Epithelial cell of esophagus (primary cell): ENCODE measurements around the gene ALK.

ENCODE experiments used
- DNase-seq: peaks from one replicate; pipeline ENCODE4 v3.0.0; 2010; ENCODE audit warnings: low read depth
- H3K4me3 ChIP-seq: 2 replicates; pipeline ENCODE4 v1.5.1; 2011; ENCODE audit warnings: mild to moderate bottlenecking, low read length, control low read depth
- CTCF ChIP-seq: IDR thresholded peaks from 2 replicates; pipeline ENCODE4 v1.5.1; 2011; ENCODE audit warnings: low read depth, mild to moderate bottlenecking, low read length, control low read depth, inconsistent platforms; ENCODE audit not compliant: insufficient read depth; ENCODE audit errors: missing control alignments

Gene ALK

GRCh38 chr2:29767606-29768335 is 153.6 kb downstream of the ALK start:
- no peak for TF ChIP-seq CTCF
- no peak overlapping the region for H3K4me3 ChIP-seq
- no peak for DNase-seq

- no peak overlapping the region for H3K4me3 ChIP-seq
- no peak for TF ChIP-seq CTCF
- peak; percentile 80 for DNase-seq
Observed at GRCh38 chr2:29766191-29766590, 155.2 kb downstream of the ALK start.

DNA sequence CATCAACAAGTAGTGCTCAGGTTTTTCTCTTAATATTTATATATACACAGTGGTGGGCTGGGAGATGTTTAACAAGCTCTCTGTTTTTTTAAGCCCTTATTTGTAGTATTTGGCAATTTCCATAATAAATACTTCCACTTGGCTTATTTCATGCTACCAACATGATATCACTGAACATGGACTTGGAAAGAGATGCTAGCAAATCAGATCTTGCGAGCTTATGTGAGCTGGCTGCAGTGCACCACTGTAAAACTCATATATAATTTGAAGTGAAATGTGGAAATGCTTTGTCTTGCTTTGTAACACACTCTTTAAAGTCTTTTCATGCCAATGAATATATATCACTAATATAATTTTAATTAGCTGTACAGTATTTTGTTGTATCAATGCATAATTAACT is 155.7 kb downstream of the ALK start:
- DNase-seq, result no peak
- TF ChIP-seq CTCF, result no peak
- no peak overlapping the region for H3K4me3 ChIP-seq

DNA sequence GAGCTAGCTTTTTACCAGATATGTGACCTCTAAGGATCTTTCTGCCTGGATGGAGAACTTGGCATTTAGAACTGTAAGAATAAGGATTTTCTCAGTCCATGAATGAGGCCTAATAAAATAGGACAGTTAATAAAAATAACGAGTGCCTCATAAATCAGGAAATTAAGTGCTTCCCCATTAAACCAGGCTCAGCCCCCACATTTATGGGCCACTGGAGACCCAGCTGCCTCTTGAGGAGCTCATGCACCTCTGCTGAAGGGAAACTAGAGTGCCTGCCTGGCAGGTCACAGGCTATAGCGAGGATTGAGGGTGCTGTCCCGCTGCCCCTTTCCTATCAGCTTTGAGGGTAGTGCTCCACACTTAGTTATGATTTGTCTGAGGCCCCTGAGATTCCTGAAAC is 158.0 kb downstream of the ALK start:
- no peak overlapping the region for H3K4me3 ChIP-seq
- no peak for DNase-seq
- no peak for TF ChIP-seq CTCF

DNA sequence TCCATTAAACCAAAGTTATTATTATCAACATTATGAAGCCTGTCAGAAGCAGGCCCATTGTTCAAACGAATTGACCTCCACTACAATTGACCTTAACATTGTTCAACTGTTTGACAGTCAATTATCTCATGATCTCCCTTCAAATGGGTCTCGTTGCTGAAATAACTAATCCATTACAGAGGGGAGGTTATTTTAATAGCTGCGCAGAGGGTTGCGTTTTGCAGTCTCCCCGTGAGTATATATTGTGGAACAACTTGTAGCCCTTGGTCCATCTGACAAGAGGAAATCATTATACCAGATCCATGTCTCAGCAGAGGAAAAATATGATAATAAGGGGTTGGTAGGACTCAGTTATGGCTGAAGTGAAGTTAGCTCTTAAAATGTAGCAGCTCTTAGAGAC is 159.1 kb downstream of the ALK start:
- H3K4me3 ChIP-seq, result no peak overlapping the region
- no peak for DNase-seq
- TF ChIP-seq CTCF, result no peak

DNA sequence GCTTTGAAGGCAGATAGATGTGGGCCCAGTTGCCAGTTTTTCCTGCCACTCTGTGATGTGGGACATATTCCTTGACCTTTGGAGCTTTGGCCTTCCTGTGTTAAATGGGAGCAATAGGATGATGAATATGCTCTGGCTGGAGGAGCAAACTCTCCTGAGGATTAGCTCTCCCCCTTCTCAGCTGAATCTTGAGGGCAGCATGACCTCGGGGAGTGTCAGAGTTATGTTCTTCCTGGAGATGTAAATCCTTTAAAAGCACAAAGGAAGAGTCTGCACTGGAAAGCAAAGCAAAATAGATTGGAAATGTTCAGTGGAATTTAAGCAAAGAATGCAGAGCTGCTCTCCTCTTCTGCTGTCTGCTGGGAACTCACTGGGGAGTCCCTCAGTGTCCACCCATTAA is 160.1 kb downstream of the ALK start:
- TF ChIP-seq CTCF, result no peak
- H3K4me3 ChIP-seq, result no peak overlapping the region
- DNase-seq, result no peak

DNA sequence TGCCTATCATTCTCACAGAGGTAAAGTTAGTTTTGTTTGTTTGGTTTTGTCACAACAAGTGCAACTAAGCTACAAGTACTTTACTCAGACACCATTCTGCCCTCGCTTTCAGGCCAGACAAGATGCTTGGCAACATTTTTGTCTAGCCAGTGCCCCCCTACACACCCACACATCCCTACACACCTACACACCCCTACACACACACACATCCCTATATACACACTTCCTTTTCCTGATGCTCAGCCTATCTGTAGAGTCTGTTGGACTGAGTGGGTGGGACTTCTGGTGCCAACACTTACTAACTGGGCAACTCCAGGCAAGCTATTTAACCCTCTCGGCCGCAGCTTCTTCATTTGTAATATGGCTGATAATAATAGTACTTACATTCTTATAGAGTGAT is 161.4 kb downstream of the ALK start:
- DNase-seq, result no peak
- TF ChIP-seq CTCF, result no peak
- H3K4me3 ChIP-seq, result no peak overlapping the region
